Activated CD4-positive, alpha-beta memory T cell treated with anti-CD3 and anti-CD28 coated beads for 36 hours (primary cell): ENCODE results near the gene TTYH1. TPM values are rescaled to one million over a fixed set of nuclear protein-coding genes. Genes with fewer than 3 reads are reported as not detected.

Experiments used
- CTCF ChIA-PET: fragments of 350-600 bp; sonication (Branson Sonifier 250); formaldehyde crosslinking; loops from one replicate; lab custom pipeline; 2021; ENCODE audit warnings: antibody characterized with exemption, inconsistent platforms; lab: Charles Lee
- POLR2A ChIA-PET: fragments of 350-600 bp; sonication (Branson Sonifier 250); formaldehyde crosslinking; loops from one replicate; lab custom pipeline; 2021; ENCODE audit warnings: antibody characterized with exemption; lab: Charles Lee
- DNase-seq: peaks from one replicate; pipeline ENCODE4 v3.0.0-alpha.2; 2020
- H3K27ac Mint-ChIP-seq: one replicate; pipeline ENCODE4 v1.8.0; 2021; ENCODE audit warnings: mixed read lengths
- H3K27me3 Mint-ChIP-seq: one replicate; pipeline ENCODE4 v1.8.0; 2021; ENCODE audit warnings: mixed read lengths
- H3K36me3 Mint-ChIP-seq: one replicate; pipeline ENCODE4 v1.8.0; 2021; ENCODE audit warnings: mixed read lengths
- H3K4me1 Mint-ChIP-seq: one replicate; pipeline ENCODE4 v1.8.0; 2021; ENCODE audit warnings: low read depth, mixed read lengths
- H3K4me3 Mint-ChIP-seq: one replicate; pipeline ENCODE4 v1.8.0; 2021; ENCODE audit warnings: mild to moderate bottlenecking, mixed read lengths
- H3K9me3 Mint-ChIP-seq: one replicate; pipeline ENCODE4 v1.8.0; 2021; ENCODE audit warnings: mixed read lengths
- intact Hi-C: fragments of 100-400 bp; cut with micrococcal nuclease; formaldehyde crosslinking; loops from one replicate; pipeline ENCODE4 v1.15.1; 2023
- total RNA-seq, 2 experiments: library from RNA; stranded (reverse); gene quantifications; one replicate each; pipeline ENCODE4 v1.2.3, GENCODE V29; 2021

Gene TTYH1
- total RNA-seq, 2 experiments from 2014 or later, result not detected

GRCh38 chr19:54458648-54459281, 43.5 kb downstream of the TTYH1 start:
- DNase-seq, result no peak
- H3K4me3 Mint-ChIP-seq, result no peak overlapping the region
- POLR2A ChIA-PET, result interaction anchor here (0.6 kb wide), 1 partner anchor 68 kb away, joined by 3 read pairs; no protein-coding TSS in a partner anchor
- no peak overlapping the region for H3K27ac Mint-ChIP-seq
- H3K27me3 Mint-ChIP-seq, result no peaks in the 10 kb centered on the region
- H3K9me3 Mint-ChIP-seq, result no peaks in the 10 kb centered on the region
- H3K36me3 Mint-ChIP-seq, result peaks cover 53% of the 10 kb centered on the region
- intact Hi-C loops, result no loop called here
- peaks cover 26% of the 10 kb centered on the region for H3K4me1 Mint-ChIP-seq
- CTCF ChIA-PET, result no interaction called here

- intact Hi-C loops, result loop anchor here (5.0 kb wide), 1 partner anchor 252 kb away; no protein-coding TSS in a partner anchor
- Mint-ChIP-seq H3K4me3 (no peak overlapping the region), H3K27ac (peak overlapping the region; percentile 13), H3K9me3 (no peaks in the 10 kb centered on the region), H3K36me3 (peaks cover 45% of the 10 kb centered on the region), H3K4me1 (peaks cover 31% of the 10 kb centered on the region), H3K27me3 (no peaks in the 10 kb centered on the region)
- no peak for DNase-seq
- ChIA-PET CTCF (no interaction called here), POLR2A (interaction anchor here (0.6 to 1.7 kb wide), 3 partner anchors 11 to 69 kb away, joined by 3 to 8 read pairs (median 4); partner anchors contain the start of gene LENG8)
Measured at GRCh38 chr19:54459282-54460229, 44.3 kb downstream of the TTYH1 start.

- intact Hi-C loops, result loop anchor here (5.0 kb wide), 1 partner anchor 253 kb away; no protein-coding TSS in a partner anchor
- ChIA-PET POLR2A (interaction anchor here (1.7 kb wide), 2 partner anchors 11 to 12 kb away, joined by 4 to 8 read pairs; partner anchors contain the start of gene LENG8), CTCF (no interaction called here)
- Mint-ChIP-seq H3K27ac (no peak overlapping the region), H3K27me3 (no peaks in the 10 kb centered on the region), H3K36me3 (peaks cover 36% of the 10 kb centered on the region), H3K4me3 (no peak overlapping the region), H3K9me3 (no peaks in the 10 kb centered on the region), H3K4me1 (peaks cover 33% of the 10 kb centered on the region)
- DNase-seq, result no peak
Measured at GRCh38 chr19:54460230-54461005, 45.2 kb downstream of the TTYH1 start.

DNA sequence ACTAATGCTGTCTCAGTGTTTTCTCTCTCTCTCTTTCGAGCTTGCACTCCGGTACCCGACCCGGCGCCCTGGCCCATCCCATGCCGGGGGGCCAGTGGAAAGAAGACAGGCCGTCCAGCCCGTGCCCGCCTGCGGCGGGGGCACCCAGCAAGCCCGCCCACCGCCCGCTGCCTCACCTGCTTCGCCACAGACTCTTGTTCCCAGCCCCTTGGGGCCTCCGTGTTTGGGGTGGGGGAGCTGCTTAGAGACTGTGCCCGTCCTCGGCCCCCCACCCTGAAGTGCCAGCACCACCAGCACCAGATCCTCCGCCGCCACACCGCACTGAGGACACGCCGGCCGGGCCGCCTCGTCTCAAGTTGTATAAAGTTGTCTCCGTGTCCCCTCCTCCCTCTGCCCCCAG, 45.9 kb downstream of the TTYH1 start:
- CTCF ChIA-PET, result no interaction called here
- Mint-ChIP-seq H3K4me1 (peaks cover 33% of the 10 kb centered on the region), H3K9me3 (no peaks in the 10 kb centered on the region), H3K27me3 (no peaks in the 10 kb centered on the region), H3K4me3 (no peak overlapping the region), H3K36me3 (peaks cover 32% of the 10 kb centered on the region), H3K27ac (peak overlapping the region; percentile 65)
- POLR2A ChIA-PET, result interaction anchor here (1.7 kb wide), 2 partner anchors 10 to 13 kb away, joined by 4 to 8 read pairs; partner anchors contain the start of gene LENG8
- no peak for DNase-seq
- intact Hi-C loops, result loop anchor here (5.0 kb wide), 1 partner anchor 254 kb away; no protein-coding TSS in a partner anchor

GRCh38 chr19:54461613-54462012, 46.3 kb downstream of the TTYH1 start:
- no peak for DNase-seq
- Mint-ChIP-seq H3K4me1 (peaks cover 33% of the 10 kb centered on the region), H3K9me3 (no peaks in the 10 kb centered on the region), H3K36me3 (peaks cover 28% of the 10 kb centered on the region), H3K27me3 (no peaks in the 10 kb centered on the region), H3K4me3 (peak overlapping the region; percentile 72), H3K27ac (peak overlapping the region; percentile 65)
- intact Hi-C loops, result loop anchor here (5.0 kb wide), 1 partner anchor 254 kb away; no protein-coding TSS in a partner anchor
- CTCF ChIA-PET, result interaction anchor here (2.6 kb wide), 1 partner anchor 11 kb away, joined by 9 read pairs; no protein-coding TSS in a partner anchor
- POLR2A ChIA-PET, result interaction anchor here (0.6 to 1.4 kb wide), 3 partner anchors 8 to 13 kb away, joined by 3 to 4 read pairs (median 4); partner anchors contain the start of gene LENG8

DNA sequence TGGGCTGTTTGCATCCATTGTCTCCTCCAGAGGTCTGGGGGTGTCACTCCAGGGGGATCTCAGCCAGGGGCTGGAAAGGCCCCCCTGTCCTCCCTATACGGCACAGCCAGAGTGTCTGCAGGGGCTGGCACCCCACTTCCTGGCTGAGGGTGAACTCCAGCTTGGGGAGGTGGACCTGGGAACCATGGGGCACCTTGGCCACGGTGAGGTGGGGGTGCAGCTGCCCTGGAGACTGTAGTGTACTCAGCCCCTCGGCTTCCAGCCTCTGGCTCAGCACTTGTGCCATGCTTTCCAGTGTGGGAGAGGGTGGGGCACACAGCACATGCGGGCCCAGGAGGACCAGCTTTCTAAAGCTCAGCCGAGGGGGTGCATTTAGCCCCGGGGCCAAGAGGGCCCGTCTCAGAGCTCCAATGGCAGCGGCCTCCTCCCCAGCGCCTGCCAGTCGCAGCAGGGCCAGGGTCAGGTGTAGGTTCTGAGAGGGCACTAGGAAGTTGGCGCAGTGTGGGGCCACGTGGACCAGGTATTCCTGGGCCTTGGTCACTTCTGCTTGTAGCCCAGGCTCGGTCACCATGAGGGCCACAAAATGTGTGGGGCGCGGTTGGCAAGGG, 46.9 kb downstream of the TTYH1 start:
- H3K4me3 Mint-ChIP-seq, result peak overlapping the region; percentile 72
- ChIA-PET CTCF (interaction anchor here (2.6 kb wide), 1 partner anchor 12 kb away, joined by 9 read pairs; no protein-coding TSS in a partner anchor), POLR2A (interaction anchor here (0.6 to 1.4 kb wide), 3 partner anchors 8 to 14 kb away, joined by 3 to 4 read pairs (median 4); partner anchors contain the start of gene LENG8)
- peaks cover 33% of the 10 kb centered on the region for H3K4me1 Mint-ChIP-seq
- no peak for DNase-seq
- H3K9me3 Mint-ChIP-seq, result no peaks in the 10 kb centered on the region
- H3K27ac Mint-ChIP-seq, result peak overlapping the region; percentile 77
- H3K36me3 Mint-ChIP-seq, result peaks cover 28% of the 10 kb centered on the region
- intact Hi-C loops, result loop anchor here (5.0 kb wide), 1 partner anchor 255 kb away; no protein-coding TSS in a partner anchor
- H3K27me3 Mint-ChIP-seq, result no peaks in the 10 kb centered on the region

GRCh38 chr19:54462655-54463530, 47.6 kb downstream of the TTYH1 start:
- H3K36me3 Mint-ChIP-seq, result peaks cover 24% of the 10 kb centered on the region
- ChIA-PET CTCF (interaction anchor here (2.6 kb wide), 1 partner anchor 12 kb away, joined by 9 read pairs; no protein-coding TSS in a partner anchor), POLR2A (interaction anchor here (0.9 to 1.4 kb wide), 5 partner anchors 8 to 326 kb away, joined by 4 to 31 read pairs (median 6); partner anchors contain the start of gene LENG8)
- intact Hi-C loops, result loop anchor here (1.0 to 5.0 kb wide), 2 partner anchors 14 to 256 kb away; partner anchors contain the start of gene LENG8
- H3K4me3 Mint-ChIP-seq, result peak overlapping the region; percentile 72
- no peaks in the 10 kb centered on the region for H3K27me3 Mint-ChIP-seq
- H3K27ac Mint-ChIP-seq, result peak overlapping the region; percentile 92
- no peaks in the 10 kb centered on the region for H3K9me3 Mint-ChIP-seq
- peaks cover 33% of the 10 kb centered on the region for H3K4me1 Mint-ChIP-seq
- peak; percentile 76 for DNase-seq

GRCh38 chr19:54463531-54464043, 48.3 kb downstream of the TTYH1 start, which contains the start of gene LENG9:
LENG9 (minus strand) TSS chr19:54463778; CDS start chr19:54463526, 252 bp downstream.
- peak within 1 kb of the TSS; percentile 92 for H3K27ac Mint-ChIP-seq

GRCh38 chr19:54464044-54464629, 48.9 kb downstream of the TTYH1 start:
- Mint-ChIP-seq H3K27ac (peak overlapping the region; percentile 92), H3K9me3 (no peaks in the 10 kb centered on the region), H3K36me3 (peaks cover 12% of the 10 kb centered on the region), H3K4me3 (peak overlapping the region; percentile 78), H3K4me1 (peaks cover 27% of the 10 kb centered on the region), H3K27me3 (no peaks in the 10 kb centered on the region)
- POLR2A ChIA-PET, result interaction anchor here (0.7 to 1.2 kb wide), 4 partner anchors 9 to 327 kb away, joined by 3 to 31 read pairs (median 8); partner anchors contain the start of genes LENG8 and MBOAT7
- DNase-seq, result peak; percentile 97
- CTCF ChIA-PET, result interaction anchor here (2.6 kb wide), 1 partner anchor 14 kb away, joined by 9 read pairs; no protein-coding TSS in a partner anchor
- intact Hi-C loops, result loop anchor here (1.0 to 5.0 kb wide), 4 partner anchors 257 to 875 kb away; partner anchors contain the start of genes KMT5C, MYADM and TSEN34

More at GRCh38 chr19:54463531-54464043, 48.3 kb downstream of the TTYH1 start, which contains the start of gene LENG9:
- Mint-ChIP-seq H3K36me3 (peaks cover 17% of the 10 kb centered on the region), H3K4me3 (peak within 1 kb of the TSS; percentile 78), H3K9me3 (no peaks in the 10 kb centered on the region), H3K4me1 (peaks cover 29% of the 10 kb centered on the region), H3K27me3 (no peaks in the 10 kb centered on the region)
- ChIA-PET CTCF (interaction anchor here (2.6 kb wide), 1 partner anchor 13 kb away, joined by 9 read pairs; no protein-coding TSS in a partner anchor), POLR2A (interaction anchor here (0.7 to 1.2 kb wide), 4 partner anchors 9 to 327 kb away, joined by 3 to 31 read pairs (median 8); partner anchors contain the start of genes LENG8 and MBOAT7)
- peak; percentile 99 for DNase-seq
- intact Hi-C loops, result loop anchor here (1.0 to 5.0 kb wide), 5 partner anchors 14 to 876 kb away; partner anchors contain the start of genes KMT5C, LENG8, MYADM and TSEN34
